ENCODE results near the gene COQ6. TPM values are rescaled to one million over a fixed set of nuclear protein-coding genes. Genes with fewer than 3 reads are reported as not detected.
"Not testable (repeated sequence)": the region's sequence is repeated elsewhere in the genome, so short reads cannot be mapped to it uniquely, and the experiment has no call there.

COQ6 gene
- total and polyA plus RNA-seq, 12 donors = 29.4 to 52.2 (median 45.9) TPM

GRCh38 chr14:73976125-73976524, 26.0 kb downstream of the COQ6 start:
- Histone ChIP-seq H3K4me3 (no peak overlapping the region), H3K36me3 (peaks cover 0 to 72% (median 15%) of the 10 kb centered on the region in 9 donors), H3K27ac (no peak overlapping the region), H3K27me3 (no peaks in the 10 kb centered on the region), H3K4me1 (peaks cover 0 to 9% (median 0%) of the 10 kb centered on the region in 9 donors), H3K9me3 (no peaks in the 10 kb centered on the region)
- intact Hi-C loops (cut with DNase I) = no loop called here
- no peak for ATAC-seq
- 86 to 92% methylated on average over 6 of the region's 6 CpGs for WGBS, 2 donors
- no peak for DNase-seq
- TF ChIP-seq CTCF (IDR thresholded peaks at IDR 0.05) = no peak

DNA sequence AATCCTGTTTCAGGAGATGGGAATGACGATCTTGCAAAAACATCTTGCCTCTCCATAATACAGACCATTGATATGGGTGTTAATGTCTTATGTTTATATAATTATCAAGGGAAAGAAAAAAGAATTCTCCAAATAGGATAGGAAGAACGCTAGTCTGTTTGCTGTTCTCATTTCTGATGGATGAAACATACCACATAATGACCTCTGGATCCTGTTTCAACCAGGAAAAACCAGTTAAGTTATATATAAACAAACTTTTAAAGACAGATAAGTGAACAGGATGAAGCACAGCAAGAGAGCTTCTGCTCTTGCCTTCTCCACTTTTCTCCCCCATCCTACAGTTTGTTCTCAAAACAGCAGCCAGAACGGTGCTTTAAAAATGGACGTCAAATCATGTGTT, 27.8 kb downstream of the COQ6 start:
- intact Hi-C loops (cut with DNase I) = no loop called here
- H3K36me3 ChIP-seq = peaks cover 0 to 73% (median 5%) of the 10 kb centered on the region in 9 donors
- WGBS, 2 donors = 55 to 59% methylated on average over 4 of the region's 4 CpGs
- TF ChIP-seq CTCF (IDR thresholded peaks at IDR 0.05) = no peak
- H3K27me3 ChIP-seq = no peaks in the 10 kb centered on the region
- no peak overlapping the region for H3K27ac ChIP-seq
- H3K4me1 ChIP-seq = peaks cover 0 to 9% (median 0%) of the 10 kb centered on the region in 9 donors
- no peaks in the 10 kb centered on the region for H3K9me3 ChIP-seq
- no peak overlapping the region for H3K4me3 ChIP-seq
- ATAC-seq = no peak
- no peak for DNase-seq

DNA sequence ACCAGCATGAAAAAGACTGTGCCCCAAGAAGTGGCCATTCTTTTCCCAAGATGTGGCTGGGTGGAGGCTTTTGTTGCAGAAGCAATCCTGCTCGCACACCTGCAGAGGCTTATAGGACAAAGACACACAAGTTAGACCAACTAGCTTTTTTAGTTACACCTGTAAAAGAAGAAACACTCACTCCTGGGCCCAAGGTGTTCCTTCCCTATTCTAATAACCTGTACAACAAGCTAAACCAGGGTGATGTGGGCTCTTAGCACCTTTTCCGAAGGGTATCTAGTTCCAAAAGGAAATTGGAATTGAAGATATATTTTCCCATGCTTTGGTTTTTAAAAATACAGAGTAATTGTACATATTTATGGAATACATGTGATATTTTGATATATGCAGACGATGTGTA, 38.0 kb downstream of the COQ6 start:
- H3K9me3 ChIP-seq = no peaks in the 10 kb centered on the region
- intact Hi-C loops (cut with DNase I) = no loop called here
- H3K27me3 ChIP-seq = no peaks in the 10 kb centered on the region
- H3K4me1 ChIP-seq = no peaks in the 10 kb centered on the region
- WGBS, 2 donors = 88 to 92% methylated on average over 3 of the region's 3 CpGs
- DNase-seq (no peak), ATAC-seq (no peak)
- H3K36me3 ChIP-seq = peaks cover 0 to 53% (median 13%) of the 10 kb centered on the region in 9 donors
- no peak overlapping the region for H3K27ac ChIP-seq
- no peak overlapping the region for H3K4me3 ChIP-seq
- TF ChIP-seq CTCF (IDR thresholded peaks at IDR 0.05) = no peak

DNA sequence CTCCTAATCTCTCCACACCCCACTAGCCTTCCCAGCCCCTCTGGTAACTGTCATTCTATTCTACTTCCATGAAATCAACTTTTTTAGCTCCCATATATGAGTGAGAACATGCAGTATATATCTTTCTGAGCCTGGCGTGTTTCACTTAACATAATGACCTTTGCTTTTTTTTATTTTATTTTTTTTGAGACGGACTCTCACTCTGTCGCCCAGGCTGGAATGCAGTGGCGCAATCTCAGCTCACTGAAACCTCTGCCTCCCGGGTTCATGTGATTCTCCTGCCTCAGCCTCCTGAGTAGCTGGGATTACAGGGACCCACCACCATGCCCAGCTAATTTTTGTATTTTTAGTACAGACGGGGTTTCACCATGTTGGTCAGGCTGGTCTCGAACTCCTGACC, 38.6 kb downstream of the COQ6 start:
- intact Hi-C loops (cut with DNase I); H3K4me1 ChIP-seq; H3K27me3 ChIP-seq; ATAC-seq; H3K9me3 ChIP-seq; H3K27ac ChIP-seq; H3K4me3 ChIP-seq; DNase-seq: not testable (repeated sequence)
- peaks cover 0 to 51% (median 13%) of the 10 kb centered on the region in 9 donors for H3K36me3 ChIP-seq
- WGBS, 2 donors = 89 to 91% methylated on average over 6 of the region's 7 CpGs

DNA sequence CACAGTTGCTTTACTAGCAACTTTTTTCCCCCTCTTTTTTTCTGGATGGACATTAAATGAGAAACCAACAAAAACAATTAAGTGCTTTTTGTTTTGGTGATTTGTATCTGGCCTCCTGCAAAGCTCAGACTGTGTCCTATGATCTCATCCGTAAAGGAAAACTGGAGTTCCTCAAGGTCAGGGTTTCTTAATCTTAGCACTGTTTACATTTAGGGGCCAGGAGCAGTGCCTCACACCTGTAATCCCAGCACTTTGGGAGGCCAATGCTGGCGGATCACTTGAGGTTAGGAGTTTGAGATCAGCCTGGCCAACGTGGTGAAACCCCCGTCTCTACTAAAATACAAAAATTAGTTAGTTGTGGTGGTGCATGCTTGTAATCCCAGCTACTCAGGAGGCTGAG, 41.0 kb downstream of the COQ6 start:
- Histone ChIP-seq H3K27ac (no peak overlapping the region), H3K36me3 (peaks cover 0 to 39% (median 11%) of the 10 kb centered on the region in 9 donors), H3K4me1 (no peaks in the 10 kb centered on the region), H3K9me3 (no peaks in the 10 kb centered on the region), H3K27me3 (no peaks in the 10 kb centered on the region), H3K4me3 (no peak overlapping the region)
- DNase-seq = no peak
- ATAC-seq = no peak
- 72 to 77% methylated on average over 4 of the region's 4 CpGs for WGBS, 2 donors
- no peak for TF ChIP-seq CTCF (IDR thresholded peaks at IDR 0.05)
- intact Hi-C loops (cut with DNase I) = no loop called here

- DNase-seq; ATAC-seq; intact Hi-C loops (cut with DNase I); H3K27ac ChIP-seq; H3K4me3 ChIP-seq; H3K27me3 ChIP-seq; H3K4me1 ChIP-seq; H3K9me3 ChIP-seq: not testable (repeated sequence)
- 99% methylated on average over 7 of the region's 7 CpGs for WGBS, 2 donors
- peaks cover 0 to 47% (median 0%) of the 10 kb centered on the region in 9 donors for H3K36me3 ChIP-seq
Observed at GRCh38 chr14:73994926-73995325, 44.8 kb downstream of the COQ6 start.

All from heart right ventricle (tissue), 16 donors.